Esophagus muscularis mucosa (tissue), 4 donors: Measurements from ENCODE around the gene FAM177B.

Experiments
- CTCF ChIP-seq, 3 experiments: fragments of 200-600 bp in 2 of 3; fragments of 450-650 bp in 1 of 3; sonication (generic) in 2 of 3; IDR thresholded peaks; one replicate each; pipeline ENCODE4 v1.5.1; 2017 to 2019; ENCODE audit warnings: antibody characterized with exemption in 3 of 3, mild to moderate bottlenecking in 2 of 3, moderate library complexity in 1 of 3
- EP300 ChIP-seq: sonication (generic); formaldehyde crosslinking; IDR thresholded peaks from one replicate; pipeline ENCODE4 v1.6.1; 2017; ENCODE audit warnings: antibody characterized with exemption
- POLR2A ChIP-seq: fragments of 450-650 bp; IDR thresholded peaks from one replicate; pipeline ENCODE4 v1.6.1; 2017; ENCODE audit warnings: antibody characterized with exemption, moderate library complexity, mild to moderate bottlenecking, low read depth
- POLR2AphosphoS5 ChIP-seq, 2 donors: sonication (generic); formaldehyde crosslinking; IDR thresholded peaks; one replicate each; pipeline ENCODE4 v1.6.1; 2017; ENCODE audit warnings: antibody characterized with exemption in 2 of 2

DNA sequence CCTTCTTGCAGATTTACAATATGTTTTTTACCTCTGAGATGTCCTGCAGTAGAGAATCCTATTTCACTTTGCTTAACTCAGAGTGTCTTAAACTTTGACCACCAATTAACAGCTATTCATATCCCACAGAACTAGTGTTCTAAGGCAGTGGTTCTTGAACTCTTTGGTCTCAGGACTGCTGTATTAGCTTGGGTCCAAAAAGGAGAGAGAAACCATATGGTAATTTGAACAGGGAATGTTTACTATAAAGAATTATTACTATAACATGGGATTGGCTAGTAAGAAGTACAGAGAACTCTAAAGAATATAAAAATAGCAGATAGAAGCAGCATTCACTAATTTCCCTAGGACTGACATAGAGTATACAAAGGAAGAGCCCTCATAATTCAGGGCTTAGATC is 31.6 kb downstream of the FAM177B start:
- TF ChIP-seq CTCF (IDR thresholded peaks at IDR 0.05), result no peak
- no peak for TF ChIP-seq POLR2A
- TF ChIP-seq POLR2AphosphoS5 (IDR thresholded peaks at IDR 0.05), result no peak
- no peak for TF ChIP-seq EP300
